Transverse colon (tissue), 4 donors: ENCODE data around the gene RSPO4.

Experiments
- POLR2A ChIP-seq: fragments of 450-650 bp; IDR thresholded peaks from one replicate; pipeline ENCODE4 v1.6.1; 2016; ENCODE audit warnings: antibody characterized with exemption, mild to moderate bottlenecking, moderate library complexity
- POLR2AphosphoS5 ChIP-seq, 3 donors: sonication (generic); formaldehyde crosslinking; IDR thresholded peaks; one replicate each; pipeline ENCODE4 v1.6.1; 2016; ENCODE audit warnings: antibody characterized with exemption in 3 of 3
- TF ChIP-seq, protein P1 (sequence below), 5 experiments: fragments of 200-600 bp in 3 of 5; fragments of 450-650 bp in 2 of 5; sonication (generic) in 3 of 5; IDR thresholded peaks; 1 replicate in 2 of 5; 2 replicates in 3 of 5; pipeline ENCODE4 v1.5.1; 2016 to 2017; ENCODE audit warnings: antibody characterized with exemption in 5 of 5, inconsistent platforms in 3 of 5, mild to moderate bottlenecking in 2 of 5, moderate library complexity in 1 of 5

DNA sequence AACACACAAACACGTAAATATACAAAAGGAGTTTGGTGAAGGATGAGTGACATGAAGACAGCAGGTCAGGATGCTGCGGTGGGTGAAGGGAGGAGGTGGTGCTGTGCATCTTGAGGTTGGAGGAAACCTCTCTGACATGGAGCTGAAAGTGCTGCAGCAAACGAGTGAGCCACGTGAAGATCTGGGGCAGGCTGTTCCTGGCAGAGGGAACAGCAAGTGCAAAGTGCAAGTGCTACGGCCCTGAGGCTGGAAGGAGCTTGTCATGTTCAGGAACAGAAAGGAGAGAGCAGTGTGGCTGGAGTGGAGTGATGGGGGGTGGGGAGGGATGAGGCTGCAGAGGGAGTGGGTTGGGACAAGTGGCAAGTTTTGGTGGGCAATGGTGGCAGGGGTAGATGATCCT lies 61.2 kb downstream of the RSPO4 start:
- TF ChIP-seq, protein P1, sequence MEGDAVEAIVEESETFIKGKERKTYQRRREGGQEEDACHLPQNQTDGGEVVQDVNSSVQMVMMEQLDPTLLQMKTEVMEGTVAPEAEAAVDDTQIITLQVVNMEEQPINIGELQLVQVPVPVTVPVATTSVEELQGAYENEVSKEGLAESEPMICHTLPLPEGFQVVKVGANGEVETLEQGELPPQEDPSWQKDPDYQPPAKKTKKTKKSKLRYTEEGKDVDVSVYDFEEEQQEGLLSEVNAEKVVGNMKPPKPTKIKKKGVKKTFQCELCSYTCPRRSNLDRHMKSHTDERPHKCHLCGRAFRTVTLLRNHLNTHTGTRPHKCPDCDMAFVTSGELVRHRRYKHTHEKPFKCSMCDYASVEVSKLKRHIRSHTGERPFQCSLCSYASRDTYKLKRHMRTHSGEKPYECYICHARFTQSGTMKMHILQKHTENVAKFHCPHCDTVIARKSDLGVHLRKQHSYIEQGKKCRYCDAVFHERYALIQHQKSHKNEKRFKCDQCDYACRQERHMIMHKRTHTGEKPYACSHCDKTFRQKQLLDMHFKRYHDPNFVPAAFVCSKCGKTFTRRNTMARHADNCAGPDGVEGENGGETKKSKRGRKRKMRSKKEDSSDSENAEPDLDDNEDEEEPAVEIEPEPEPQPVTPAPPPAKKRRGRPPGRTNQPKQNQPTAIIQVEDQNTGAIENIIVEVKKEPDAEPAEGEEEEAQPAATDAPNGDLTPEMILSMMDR (IDR thresholded peaks at IDR 0.05): no peak
- TF ChIP-seq POLR2A (no peak), POLR2AphosphoS5 (IDR thresholded peaks at IDR 0.05) (no peak)
